ENCODE data around the gene ARHGAP45. TPM values are rescaled to one million over a fixed set of nuclear protein-coding genes. Genes with fewer than 3 reads are reported as not detected.

ARHGAP45 gene
- total and polyA plus RNA-seq, 9 of the 15 experiments (the other 6 are each of a cell fraction or from before 2014, with no cell fraction given), result 0.08 to 22.1 (median 4.2) TPM

GRCh38 chr19:1085053-1085658, 18.2 kb downstream of the ARHGAP45 start:
- Histone ChIP-seq H3K4me3 (no peak overlapping the region), H3K79me2 (ENCODE audit: control insufficient read depth, insufficient read depth, low read length) (no peaks in the 10 kb centered on the region), H3K9me1 (ENCODE audit: control insufficient read depth, insufficient read depth, low read length) (peaks cover 3% of the 10 kb centered on the region), H3K9ac (ENCODE audit: insufficient read depth in 1 of 2, low read depth in 2 of 2, low read length in 2 of 2) (peak overlapping the region in 1 of 2 experiments; percentile 31; a peak in 2 of 4 replicates), H4K20me1 (replicated peaks; ENCODE audit: control insufficient read depth, insufficient read depth, low read length) (no peaks in the 10 kb centered on the region), H3K27ac (ENCODE audit: extremely low read depth, low read depth, low read length) (no peak overlapping the region), H3K27me3 (ENCODE audit: control insufficient read depth in 2 of 2, insufficient read depth in 2 of 2, low read length in 2 of 2) (no peaks in the 10 kb centered on the region), H3K36me3 (ENCODE audit: control insufficient read depth, insufficient read depth, low read length) (peaks cover 56% of the 10 kb centered on the region; the same call in 2 of the 3 replicates), H2AFZ (ENCODE audit: low read depth, low read length) (no peak overlapping the region), H3K4me1 (replicated peaks in 1 of 2; ENCODE audit: control insufficient read depth in 2 of 2, insufficient read depth in 2 of 2, low read length in 2 of 2) (peaks cover 6 to 79% of the 10 kb centered on the region in 2 experiments), H3K4me2 (ENCODE audit: insufficient read depth, low read length) (no peak overlapping the region), H3K9me3 (replicated peaks; ENCODE audit: control insufficient read depth, insufficient read depth, low read depth, low read length) (no peaks in the 10 kb centered on the region)
- CTCF ChIA-PET (ENCODE audit: low intra/inter-chr PET ratio), result no interaction called here
- FAIRE-seq (peak; percentile 42), DNase-seq (ENCODE audit: extremely low read depth in 1 of 4, low spot score in 3 of 4) (no peak), ATAC-seq (no peak)
- intact Hi-C loops (cut with micrococcal nuclease), result no loop called here
- 63% methylated on average over 8 of the region's 8 CpGs for WGBS (ENCODE audit: insufficient coverage, low coverage, missing lambda C conversion rate)
- POLR2A ChIA-PET, result interaction anchor here (1.2 to 5.3 kb wide), 4 partner anchors 9 to 352 kb away, joined by 3 to 45 read pairs (median 8); partner anchors contain the start of genes GPX4 and POLR2E
- no TSS peak for BruUV-seq (replicated peaks)
- in situ Hi-C loops (cut with MboI), result no loop called here
- TF ChIP-seq NFIX (CRISPR knock-in tag; IDR thresholded peaks at IDR 0.05; ENCODE audit: low read depth), result no peak
- 0 out of 2 replicates have a peak, but pooled peaks have one; percentile 62 for TF ChIP-seq LARP7 (IDR thresholded peaks at IDR 0.05)
- 0 out of 4 replicates have a peak, but pooled peaks have one; percentile 12 to 40 for TF ChIP-seq MLLT1 (IDR thresholded peaks at IDR 0.05)
- peak; percentile 27; the same call in 1 of the 2 replicates for TF ChIP-seq THRAP3 (IDR thresholded peaks at IDR 0.05; ENCODE audit: borderline replicate concordance)
- TF ChIP-seq, protein P1, sequence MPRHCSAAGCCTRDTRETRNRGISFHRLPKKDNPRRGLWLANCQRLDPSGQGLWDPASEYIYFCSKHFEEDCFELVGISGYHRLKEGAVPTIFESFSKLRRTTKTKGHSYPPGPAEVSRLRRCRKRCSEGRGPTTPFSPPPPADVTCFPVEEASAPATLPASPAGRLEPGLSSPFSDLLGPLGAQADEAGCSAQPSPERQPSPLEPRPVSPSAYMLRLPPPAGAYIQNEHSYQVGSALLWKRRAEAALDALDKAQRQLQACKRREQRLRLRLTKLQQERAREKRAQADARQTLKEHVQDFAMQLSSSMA (CRISPR knock-in tag; IDR thresholded peaks at IDR 0.05), result no peak
- TF ChIP-seq, protein P2, sequence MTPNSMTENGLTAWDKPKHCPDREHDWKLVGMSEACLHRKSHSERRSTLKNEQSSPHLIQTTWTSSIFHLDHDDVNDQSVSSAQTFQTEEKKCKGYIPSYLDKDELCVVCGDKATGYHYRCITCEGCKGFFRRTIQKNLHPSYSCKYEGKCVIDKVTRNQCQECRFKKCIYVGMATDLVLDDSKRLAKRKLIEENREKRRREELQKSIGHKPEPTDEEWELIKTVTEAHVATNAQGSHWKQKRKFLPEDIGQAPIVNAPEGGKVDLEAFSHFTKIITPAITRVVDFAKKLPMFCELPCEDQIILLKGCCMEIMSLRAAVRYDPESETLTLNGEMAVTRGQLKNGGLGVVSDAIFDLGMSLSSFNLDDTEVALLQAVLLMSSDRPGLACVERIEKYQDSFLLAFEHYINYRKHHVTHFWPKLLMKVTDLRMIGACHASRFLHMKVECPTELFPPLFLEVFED (CRISPR knock-in tag; conservative IDR thresholded peaks at IDR 0.05), result peak; percentile 95
- peak; percentile 55 for TF ChIP-seq E2F8 (IDR thresholded peaks at IDR 0.05; ENCODE audit: low read depth, partially characterized antibody)
- TF ChIP-seq, protein P3, sequence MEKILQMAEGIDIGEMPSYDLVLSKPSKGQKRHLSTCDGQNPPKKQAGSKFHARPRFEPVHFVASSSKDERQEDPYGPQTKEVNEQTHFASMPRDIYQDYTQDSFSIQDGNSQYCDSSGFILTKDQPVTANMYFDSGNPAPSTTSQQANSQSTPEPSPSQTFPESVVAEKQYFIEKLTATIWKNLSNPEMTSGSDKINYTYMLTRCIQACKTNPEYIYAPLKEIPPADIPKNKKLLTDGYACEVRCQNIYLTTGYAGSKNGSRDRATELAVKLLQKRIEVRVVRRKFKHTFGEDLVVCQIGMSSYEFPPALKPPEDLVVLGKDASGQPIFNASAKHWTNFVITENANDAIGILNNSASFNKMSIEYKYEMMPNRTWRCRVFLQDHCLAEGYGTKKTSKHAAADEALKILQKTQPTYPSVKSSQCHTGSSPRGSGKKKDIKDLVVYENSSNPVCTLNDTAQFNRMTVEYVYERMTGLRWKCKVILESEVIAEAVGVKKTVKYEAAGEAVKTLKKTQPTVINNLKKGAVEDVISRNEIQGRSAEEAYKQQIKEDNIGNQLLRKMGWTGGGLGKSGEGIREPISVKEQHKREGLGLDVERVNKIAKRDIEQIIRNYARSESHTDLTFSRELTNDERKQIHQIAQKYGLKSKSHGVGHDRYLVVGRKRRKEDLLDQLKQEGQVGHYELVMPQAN (IDR thresholded peaks at IDR 0.05; ENCODE audit: borderline replicate concordance), result 0 out of 2 replicates have a peak, but pooled peaks have one; percentile 20
- TF ChIP-seq ARHGAP35 (IDR thresholded peaks at IDR 0.05; ENCODE audit: partially characterized antibody), result peak; percentile 49
- TF ChIP-seq ELF4 (CRISPR knock-in tag; IDR thresholded peaks at IDR 0.05), result peak; percentile 95
